NCI-H1048 (cell line): ENCODE measurements around the gene KHDC1L.
"Not testable (repeated sequence)": the region's sequence is repeated elsewhere in the genome, so short reads cannot be mapped to it uniquely, and the experiment has no call there.

Experiments used
- DNase-seq: peaks from one replicate; lab custom pipeline; 2025; lab: John Stamatoyannopoulos, UW

KHDC1L gene

GRCh38 chr6:73225396-73225795, at the start of gene KHDC1L:
TSS of gene KHDC1L (minus strand) at chr6:73225496. CDS start at chr6:73225408, 88 bp downstream.
- no peak for DNase-seq

GRCh38 chr6:73269296-73269695, 44.0 kb upstream of the KHDC1L start:
- not testable (repeated sequence) for DNase-seq

GRCh38 chr6:73268896-73269295, 43.6 kb upstream of the KHDC1L start:
- DNase-seq: not testable (repeated sequence)

- DNase-seq: no peak
These were observed 39.1 kb upstream of the KHDC1L start for GRCh38 chr6:73264446-73264845.

- no peak for DNase-seq
These were observed 38.2 kb upstream of the KHDC1L start for GRCh38 chr6:73263570-73263909.

- DNase-seq: no peak
These were observed 37.6 kb upstream of the KHDC1L start, which contains the start of gene KHDC1 for GRCh38 chr6:73262671-73263569. TSS of gene KHDC1 (minus strand) at chr6:73263196. CDS start at chr6:73242517, 20,679 bp downstream.

- DNase-seq: no peak
These were observed 33.4 kb upstream of the KHDC1L start for GRCh38 chr6:73258721-73259120.

- not testable (repeated sequence) for DNase-seq
These were observed 29.0 kb upstream of the KHDC1L start for GRCh38 chr6:73254323-73254722.

GRCh38 chr6:73252703-73253102, 27.4 kb upstream of the KHDC1L start:
- DNase-seq: no peak

GRCh38 chr6:73250016-73250415, 24.7 kb upstream of the KHDC1L start:
- no peak for DNase-seq

- no peak for DNase-seq
These were observed 23.1 kb upstream of the KHDC1L start for GRCh38 chr6:73248192-73248903.

- DNase-seq: no peak
These were observed 16.7 kb upstream of the KHDC1L start for GRCh38 chr6:73242001-73242400.

- no peak for DNase-seq
These were observed 15.4 kb upstream of the KHDC1L start for GRCh38 chr6:73240730-73241129.

- DNase-seq: no peak
These were observed 11.0 kb upstream of the KHDC1L start for GRCh38 chr6:73236144-73236750.

- DNase-seq: no peak
These were observed 9.4 kb upstream of the KHDC1L start for GRCh38 chr6:73234733-73235132.

GRCh38 chr6:73233971-73234370, 8.7 kb upstream of the KHDC1L start:
- DNase-seq: not testable (repeated sequence)

- no peak for DNase-seq
These were observed 7.8 kb upstream of the KHDC1L start for GRCh38 chr6:73233048-73233447.

- no peak for DNase-seq
These were observed 6.7 kb upstream of the KHDC1L start for GRCh38 chr6:73231986-73232391.

GRCh38 chr6:73227606-73228255, 2.4 kb upstream of the KHDC1L start:
- no peak for DNase-seq

- DNase-seq: no peak
These were observed 8.4 kb downstream of the KHDC1L start for GRCh38 chr6:73216859-73217258.

GRCh38 chr6:73209117-73209516, 16.2 kb downstream of the KHDC1L start:
- DNase-seq: no peak

GRCh38 chr6:73207221-73207837, 18.0 kb downstream of the KHDC1L start:
- no peak for DNase-seq
